Chondrocyte (in vitro differentiated cells): ENCODE results near the gene FRMD4A. TPM values are rescaled to one million over a fixed set of nuclear protein-coding genes. Genes with fewer than 3 reads are reported as not detected.
A peak's percentile ranks its signal among the peaks of the same experiment; 100 is the strongest.

Source experiments
- DNase-seq: peaks from one replicate; pipeline ENCODE4 v3.0.0; 2021; ENCODE audit warnings: mixed read lengths, low spot score
- H3K27ac Mint-ChIP-seq: one replicate; pipeline ENCODE4 v1.8.0; 2021; ENCODE audit warnings: mild to moderate bottlenecking, moderate library complexity, mixed read lengths; ENCODE audit not compliant: unreplicated experiment
- H3K27me3 Mint-ChIP-seq: 2 replicates; pipeline ENCODE4 v1.8.0; 2021; ENCODE audit warnings: low read depth, mixed read lengths
- H3K36me3 Mint-ChIP-seq: 2 replicates; pipeline ENCODE4 v1.8.0; 2021; ENCODE audit warnings: low read depth, mixed read lengths
- H3K4me1 Mint-ChIP-seq: 2 replicates; pipeline ENCODE4 v1.8.0; 2021; ENCODE audit warnings: low read depth, mild to moderate bottlenecking, mixed read lengths
- H3K4me3 Mint-ChIP-seq: one replicate; pipeline ENCODE4 v1.8.0; 2021; ENCODE audit warnings: mild to moderate bottlenecking, moderate library complexity, mixed read lengths; ENCODE audit not compliant: unreplicated experiment
- H3K9me3 Mint-ChIP-seq: 2 replicates; pipeline ENCODE4 v1.8.0; 2021; ENCODE audit warnings: low read depth, mixed read lengths
- CTCF ChIP-seq: fragments of 200-600 bp; sonication (generic); IDR thresholded peaks from 2 replicates; pipeline ENCODE4 v1.5.0; 2021; ENCODE audit warnings: antibody characterized with exemption, mild to moderate bottlenecking, moderate library complexity
- total RNA-seq: library from RNA; stranded (reverse); gene quantifications from 3 replicates; pipeline ENCODE4 v1.2.1, GENCODE V29; 2021

FRMD4A gene
- total RNA-seq, 1 donor from 2014 or later, result 129 TPM

GRCh38 chr10:13621931-13622330 is 708.8 kb downstream of the FRMD4A start:
- Mint-ChIP-seq H3K36me3 (peaks cover 13% of the 10 kb centered on the region), H3K27me3 (no peaks in the 10 kb centered on the region), H3K27ac (no peak overlapping the region), H3K4me3 (no peak overlapping the region), H3K9me3 (no peaks in the 10 kb centered on the region), H3K4me1 (peaks cover 12% of the 10 kb centered on the region)
- no peak for DNase-seq
- TF ChIP-seq CTCF, result no peak

DNA sequence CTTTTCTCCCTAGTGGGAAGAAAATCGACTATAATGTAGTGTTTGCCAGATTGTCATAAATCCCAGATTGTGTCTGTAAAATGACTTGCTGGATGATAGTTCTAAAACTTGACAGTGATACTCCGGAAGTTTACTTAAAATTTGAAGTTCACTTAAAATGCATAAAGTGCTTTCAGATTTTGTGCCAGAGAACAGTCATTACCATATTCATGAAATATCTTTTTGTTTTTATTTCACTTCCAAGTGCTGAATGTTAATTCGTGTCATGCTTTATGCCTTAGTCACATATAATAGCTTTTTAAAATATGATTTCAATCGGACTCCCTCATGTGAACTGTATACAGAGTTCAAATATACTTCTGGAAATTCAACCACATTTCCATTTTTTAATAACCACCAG is 713.6 kb downstream of the FRMD4A start:
- no peaks in the 10 kb centered on the region for H3K27me3 Mint-ChIP-seq
- H3K4me1 Mint-ChIP-seq, result peaks cover 45% of the 10 kb centered on the region
- peak overlapping the region; percentile 60 for H3K27ac Mint-ChIP-seq
- TF ChIP-seq CTCF, result no peak
- DNase-seq, result no peak
- H3K4me3 Mint-ChIP-seq, result no peak overlapping the region
- H3K9me3 Mint-ChIP-seq, result no peaks in the 10 kb centered on the region
- H3K36me3 Mint-ChIP-seq, result peaks cover 18% of the 10 kb centered on the region

- Mint-ChIP-seq H3K27ac (peak overlapping the region; percentile 94), H3K4me1 (peaks cover 45% of the 10 kb centered on the region), H3K27me3 (no peaks in the 10 kb centered on the region), H3K36me3 (peaks cover 18% of the 10 kb centered on the region), H3K4me3 (no peak overlapping the region), H3K9me3 (no peaks in the 10 kb centered on the region)
- TF ChIP-seq CTCF, result no peak
- DNase-seq, result no peak
These were observed 714.9 kb downstream of the FRMD4A start for GRCh38 chr10:13615650-13616300.

- Mint-ChIP-seq H3K4me1 (peaks cover 45% of the 10 kb centered on the region), H3K27me3 (no peaks in the 10 kb centered on the region), H3K36me3 (peaks cover 19% of the 10 kb centered on the region), H3K27ac (peak overlapping the region; percentile 94), H3K9me3 (no peaks in the 10 kb centered on the region), H3K4me3 (no peak overlapping the region)
- no peak for DNase-seq
- peak; percentile 34 for TF ChIP-seq CTCF
These were observed 716.0 kb downstream of the FRMD4A start for GRCh38 chr10:13614530-13615332.

GRCh38 chr10:13613519-13613918 is 717.2 kb downstream of the FRMD4A start:
- no peak for DNase-seq
- Mint-ChIP-seq H3K4me1 (peaks cover 45% of the 10 kb centered on the region), H3K27ac (peak overlapping the region; percentile 94), H3K27me3 (no peaks in the 10 kb centered on the region), H3K36me3 (peaks cover 15% of the 10 kb centered on the region), H3K4me3 (no peak overlapping the region), H3K9me3 (no peaks in the 10 kb centered on the region)
- TF ChIP-seq CTCF, result peak; percentile 82
